GM23248 (cell line): ENCODE data around the gene MCRS1.

ENCODE experiments used
- EZH2 ChIP-seq: fragments of 200-600 bp; sonication (generic); IDR thresholded peaks from 2 replicates; pipeline ENCODE4 v1.6.1; 2018; ENCODE audit warnings: antibody characterized with exemption, mild to moderate bottlenecking; ENCODE audit not compliant: insufficient read depth, poor library complexity, severe bottlenecking
- EZH2phosphoT487 ChIP-seq: fragments of 200-600 bp; sonication (generic); IDR thresholded peaks from 2 replicates; pipeline ENCODE4 v1.6.1; 2018; ENCODE audit warnings: antibody characterized with exemption, moderate library complexity, mild to moderate bottlenecking, low read depth; ENCODE audit not compliant: insufficient read depth

DNA sequence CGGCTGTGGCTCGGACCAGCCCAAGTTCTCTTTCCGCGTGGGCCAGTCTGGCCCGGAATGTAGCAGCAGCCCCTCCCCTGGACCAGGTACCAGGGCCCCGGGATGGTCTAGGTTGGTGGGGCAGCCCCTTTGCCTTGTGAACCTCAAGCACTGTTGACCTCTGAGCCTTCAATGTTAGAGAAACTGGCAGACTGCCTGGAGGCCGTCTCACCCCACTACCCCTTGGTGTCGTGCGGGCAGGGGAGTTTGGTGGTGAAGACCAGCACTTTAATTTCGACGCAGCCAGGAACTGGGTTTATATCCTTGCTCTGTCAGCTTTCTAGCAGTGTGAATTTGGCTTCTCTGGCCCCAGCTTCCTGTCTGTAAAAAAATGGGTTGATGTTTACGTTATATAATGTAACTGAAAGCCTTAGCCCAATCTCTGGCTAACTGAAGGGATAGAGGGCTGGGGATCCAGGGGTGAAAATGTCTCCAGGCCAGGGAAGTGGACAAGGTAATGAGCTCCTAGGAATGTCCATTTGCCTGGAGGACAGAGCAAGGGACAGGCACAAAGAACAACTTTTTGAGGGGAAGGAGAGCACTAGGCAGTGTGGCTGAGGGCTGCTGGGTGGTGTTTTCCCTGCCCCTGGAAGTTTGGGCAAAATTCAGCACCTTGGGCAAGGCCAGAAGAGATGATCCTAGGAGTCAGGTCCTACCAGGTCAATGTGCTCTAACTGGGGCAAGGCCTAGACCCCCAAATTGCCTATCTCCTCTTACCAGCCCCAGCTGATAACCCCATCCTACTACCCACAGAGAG lies 11.4 kb downstream of the MCRS1 start:
- TF ChIP-seq EZH2 (no peak), EZH2phosphoT487 (no peak)
